Peyer's patch (tissue), 4 donors: ENCODE measurements around the gene SPEF2.

Experiments
- POLR2A ChIP-seq, 2 donors: fragments of 450-650 bp; IDR thresholded peaks; one replicate each; pipeline ENCODE4 v1.5.1; 2017; ENCODE audit warnings: antibody characterized with exemption in 2 of 2, mild to moderate bottlenecking in 2 of 2, moderate library complexity in 2 of 2
- TF ChIP-seq, protein P1 (sequence below), 6 experiments: fragments of 450-650 bp in 4 of 6; fragments of 200-600 bp in 2 of 6; sonication (generic) in 1 of 6; IDR thresholded peaks; one replicate each; pipeline ENCODE4 v1.5.1; 2017 to 2019; ENCODE audit warnings: antibody characterized with exemption in 6 of 6, mild to moderate bottlenecking in 3 of 6, moderate library complexity in 1 of 6

DNA sequence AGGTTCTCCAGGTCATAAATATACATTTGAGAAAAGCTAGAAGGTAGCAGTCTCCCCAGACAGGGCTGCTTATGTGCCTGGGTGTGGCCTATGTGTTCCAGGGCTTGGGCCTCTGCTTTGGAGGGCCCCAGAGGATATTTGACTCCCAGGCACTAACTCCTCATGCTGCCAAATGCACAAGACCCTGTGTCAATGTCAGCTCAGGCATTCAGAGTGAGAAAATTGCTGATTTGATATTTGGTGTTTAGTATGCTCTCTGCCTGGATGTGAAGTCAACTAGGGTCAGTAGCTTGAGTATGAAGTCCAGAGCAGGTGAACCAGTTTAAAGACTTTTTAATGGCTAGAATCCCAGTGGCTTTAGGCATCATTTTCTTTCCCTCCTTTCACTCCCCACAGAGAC, 181.5 kb downstream of the SPEF2 start:
- TF ChIP-seq, protein P1, sequence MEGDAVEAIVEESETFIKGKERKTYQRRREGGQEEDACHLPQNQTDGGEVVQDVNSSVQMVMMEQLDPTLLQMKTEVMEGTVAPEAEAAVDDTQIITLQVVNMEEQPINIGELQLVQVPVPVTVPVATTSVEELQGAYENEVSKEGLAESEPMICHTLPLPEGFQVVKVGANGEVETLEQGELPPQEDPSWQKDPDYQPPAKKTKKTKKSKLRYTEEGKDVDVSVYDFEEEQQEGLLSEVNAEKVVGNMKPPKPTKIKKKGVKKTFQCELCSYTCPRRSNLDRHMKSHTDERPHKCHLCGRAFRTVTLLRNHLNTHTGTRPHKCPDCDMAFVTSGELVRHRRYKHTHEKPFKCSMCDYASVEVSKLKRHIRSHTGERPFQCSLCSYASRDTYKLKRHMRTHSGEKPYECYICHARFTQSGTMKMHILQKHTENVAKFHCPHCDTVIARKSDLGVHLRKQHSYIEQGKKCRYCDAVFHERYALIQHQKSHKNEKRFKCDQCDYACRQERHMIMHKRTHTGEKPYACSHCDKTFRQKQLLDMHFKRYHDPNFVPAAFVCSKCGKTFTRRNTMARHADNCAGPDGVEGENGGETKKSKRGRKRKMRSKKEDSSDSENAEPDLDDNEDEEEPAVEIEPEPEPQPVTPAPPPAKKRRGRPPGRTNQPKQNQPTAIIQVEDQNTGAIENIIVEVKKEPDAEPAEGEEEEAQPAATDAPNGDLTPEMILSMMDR (IDR thresholded peaks at IDR 0.05): no peak
- TF ChIP-seq POLR2A (IDR thresholded peaks at IDR 0.05): no peak
